ENCODE data around the gene FBXO42. TPM values are rescaled to one million over a fixed set of nuclear protein-coding genes. Genes with fewer than 3 reads are reported as not detected.
"Not testable (repeated sequence)": the region's sequence is repeated elsewhere in the genome, so short reads cannot be mapped to it uniquely, and the experiment has no call there.

The FBXO42 gene
- total RNA-seq, 1 experiment from 2014 or later = 26.5 TPM

DNA sequence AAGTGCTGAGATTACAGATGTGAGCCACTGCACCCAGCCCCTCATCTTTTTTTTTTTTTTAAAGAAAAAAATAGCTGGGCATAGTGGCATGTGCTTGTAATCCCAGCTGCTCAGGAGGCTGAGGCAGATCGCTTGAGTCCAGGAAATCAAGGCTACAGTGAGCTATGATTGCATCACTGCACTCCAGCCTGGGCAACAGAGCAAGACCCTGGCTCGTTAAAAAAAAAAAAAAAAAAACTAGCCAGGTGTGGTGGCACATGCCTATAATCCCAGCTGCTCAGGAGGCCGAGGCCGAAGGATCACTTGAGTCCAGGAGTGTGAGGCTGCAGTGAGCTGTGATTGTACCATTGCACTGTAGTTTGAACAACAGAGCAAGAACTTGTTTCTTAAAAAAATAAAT lies 28.6 kb upstream of the FBXO42 start:
- no peak for DNase-seq
- Histone ChIP-seq H3K27me3 (no peaks in the 10 kb centered on the region), H3K27ac (no peak overlapping the region), H3K4me1 (peaks cover 5% of the 10 kb centered on the region), H3K36me3 (peaks cover 2% of the 10 kb centered on the region; the same call in 1 of the 2 replicates), H3K4me3 (no peak overlapping the region), H3K9me3 (replicated peaks) (no peaks in the 10 kb centered on the region)

GRCh38 chr1:16378443-16378842 lies 26.2 kb upstream of the FBXO42 start:
- peaks cover 6% of the 10 kb centered on the region for H3K36me3 ChIP-seq
- DNase-seq = peak in 1 of 2 experiments; percentile 33
- H3K27ac ChIP-seq = no peak overlapping the region
- H3K9me3 ChIP-seq (replicated peaks) = no peaks in the 10 kb centered on the region
- no peak overlapping the region for H3K4me3 ChIP-seq
- H3K27me3 ChIP-seq = no peaks in the 10 kb centered on the region
- H3K4me1 ChIP-seq = peaks cover 15% of the 10 kb centered on the region

DNA sequence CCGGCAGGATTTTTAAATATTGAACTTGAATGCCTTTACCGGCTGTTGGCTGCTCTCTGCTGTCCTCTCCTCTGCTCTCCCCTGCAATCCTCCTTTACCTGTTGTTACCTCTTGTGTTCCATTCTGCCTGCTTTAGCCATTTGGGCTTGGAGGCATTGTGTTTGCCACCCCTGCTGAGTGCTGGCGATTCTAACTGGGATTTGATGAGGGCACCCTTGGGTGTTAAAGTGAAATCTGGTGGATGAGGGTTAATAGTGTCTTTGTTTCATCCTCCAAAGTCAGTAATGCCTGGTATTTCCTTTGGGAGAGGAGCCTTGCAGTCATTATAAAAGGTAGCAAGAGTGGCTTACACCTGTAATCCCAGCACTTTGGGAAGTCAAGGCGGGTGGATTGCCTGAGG lies 24.7 kb upstream of the FBXO42 start:
- no peak for DNase-seq
- no peak overlapping the region for H3K4me3 ChIP-seq
- peaks cover 8% of the 10 kb centered on the region for H3K36me3 ChIP-seq
- no peak overlapping the region for H3K27ac ChIP-seq
- H3K9me3 ChIP-seq (replicated peaks) = no peaks in the 10 kb centered on the region
- peaks cover 15% of the 10 kb centered on the region for H3K4me1 ChIP-seq
- H3K27me3 ChIP-seq = no peaks in the 10 kb centered on the region

- H3K27me3 ChIP-seq = no peaks in the 10 kb centered on the region
- H3K9me3 ChIP-seq (replicated peaks) = no peaks in the 10 kb centered on the region
- peaks cover 8% of the 10 kb centered on the region for H3K36me3 ChIP-seq
- no peak overlapping the region for H3K27ac ChIP-seq
- DNase-seq = no peak
- no peak overlapping the region for H3K4me3 ChIP-seq
- H3K4me1 ChIP-seq = peaks cover 15% of the 10 kb centered on the region
Observed at GRCh38 chr1:16375521-16376340, 23.5 kb upstream of the FBXO42 start.

DNA sequence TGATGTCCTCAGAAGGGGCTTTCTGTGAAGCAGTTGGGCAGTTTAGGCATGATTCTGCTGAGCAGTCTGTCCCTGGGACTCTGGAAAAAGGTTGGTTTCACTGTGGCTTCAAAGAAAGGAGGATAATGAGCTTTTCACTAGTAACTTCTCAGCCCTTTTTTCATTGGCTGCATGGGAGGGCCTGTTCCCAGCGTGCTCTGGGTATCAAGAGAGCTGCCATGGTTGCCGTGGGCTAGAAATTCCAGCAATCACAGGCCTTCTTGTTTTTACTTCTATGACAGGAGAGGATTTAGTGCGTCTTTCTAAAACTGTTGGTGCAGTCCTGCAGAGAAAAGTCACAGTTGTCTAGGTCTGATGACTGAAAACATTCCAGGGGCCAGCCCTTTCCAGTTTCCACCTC lies 22.0 kb upstream of the FBXO42 start:
- H3K27me3 ChIP-seq = no peaks in the 10 kb centered on the region
- DNase-seq = no peak
- H3K4me3 ChIP-seq = no peak overlapping the region
- no peak overlapping the region for H3K27ac ChIP-seq
- H3K4me1 ChIP-seq = peaks cover 15% of the 10 kb centered on the region
- H3K9me3 ChIP-seq (replicated peaks) = no peaks in the 10 kb centered on the region
- peaks cover 9% of the 10 kb centered on the region for H3K36me3 ChIP-seq

- Histone ChIP-seq H3K4me1 (peaks cover 21% of the 10 kb centered on the region), H3K27ac (no peak overlapping the region), H3K27me3 (no peaks in the 10 kb centered on the region)
Observed at GRCh38 chr1:16372535-16373285, 20.4 kb upstream of the FBXO42 start.

GRCh38 chr1:16371725-16372124 lies 19.4 kb upstream of the FBXO42 start:
- Histone ChIP-seq H3K9me3 (replicated peaks) (no peaks in the 10 kb centered on the region), H3K4me1 (peaks cover 21% of the 10 kb centered on the region), H3K36me3 (peaks cover 9% of the 10 kb centered on the region; the same call in 1 of the 2 replicates), H3K4me3 (no peak overlapping the region), H3K27me3 (no peaks in the 10 kb centered on the region), H3K27ac (no peak overlapping the region)
- no peak for DNase-seq

More at GRCh38 chr1:16372535-16373285, 20.4 kb upstream of the FBXO42 start:
- no peaks in the 10 kb centered on the region for H3K9me3 ChIP-seq (replicated peaks)
- DNase-seq = no peak
- no peak overlapping the region for H3K4me3 ChIP-seq
- peaks cover 9% of the 10 kb centered on the region for H3K36me3 ChIP-seq

DNA sequence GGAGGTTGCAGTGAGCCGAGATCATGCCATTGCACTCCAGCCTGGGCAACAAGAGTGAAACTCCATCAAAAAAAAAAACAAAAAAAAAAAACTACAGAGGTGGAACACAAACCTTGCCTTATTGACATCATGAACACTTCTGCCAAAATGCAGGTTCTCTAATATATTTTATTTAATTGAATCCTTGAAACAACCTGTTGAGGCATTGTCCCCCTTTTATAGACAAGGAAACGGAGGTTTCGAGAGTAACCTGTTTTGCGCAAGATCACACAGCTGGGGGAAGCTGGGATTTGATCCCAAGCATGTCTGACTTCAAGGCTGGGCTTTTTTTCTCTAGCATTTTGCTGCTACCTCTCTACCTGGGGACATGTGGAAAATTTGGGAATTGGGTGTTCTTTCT lies 17.5 kb upstream of the FBXO42 start:
- Histone ChIP-seq H3K9me3 (replicated peaks) (no peaks in the 10 kb centered on the region), H3K36me3 (peaks cover 9% of the 10 kb centered on the region; the same call in 1 of the 2 replicates), H3K27ac (no peak overlapping the region), H3K27me3 (no peaks in the 10 kb centered on the region), H3K4me3 (no peak overlapping the region), H3K4me1 (peaks cover 6% of the 10 kb centered on the region)
- no peak for DNase-seq

GRCh38 chr1:16367968-16368890 lies 15.9 kb upstream of the FBXO42 start:
- peak overlapping the region; percentile 91 for H3K4me3 ChIP-seq
- H3K4me1 ChIP-seq = peaks cover 6% of the 10 kb centered on the region
- peak in 1 of 2 experiments; percentile 37 for DNase-seq
- peak overlapping the region; percentile 96 for H3K27ac ChIP-seq
- H3K27me3 ChIP-seq = no peaks in the 10 kb centered on the region
- peaks cover 5% of the 10 kb centered on the region; the same call in 1 of the 2 replicates for H3K36me3 ChIP-seq
- H3K9me3 ChIP-seq (replicated peaks) = no peaks in the 10 kb centered on the region

GRCh38 chr1:16367258-16367967 lies 15.1 kb upstream of the FBXO42 start:
- Histone ChIP-seq H3K4me1 (peaks cover 11% of the 10 kb centered on the region), H3K27ac (peak overlapping the region; percentile 96), H3K36me3 (0 out of 2 replicates have a peak, but pooled peaks cover 3% of the 10 kb centered on the region), H3K27me3 (no peaks in the 10 kb centered on the region), H3K9me3 (replicated peaks) (no peaks in the 10 kb centered on the region), H3K4me3 (peak overlapping the region; percentile 91)
- DNase-seq = peak; percentile 88 to 90

- H3K27ac ChIP-seq = peak within 1 kb of the TSS; percentile 96
- no peaks in the 10 kb centered on the region for H3K27me3 ChIP-seq
- DNase-seq = peak; percentile 98 to 100
- H3K4me3 ChIP-seq = peak within 1 kb of the TSS; percentile 91
- H3K9me3 ChIP-seq (replicated peaks) = no peaks in the 10 kb centered on the region
- peaks cover 11% of the 10 kb centered on the region for H3K4me1 ChIP-seq
- 0 out of 2 replicates have a peak, but pooled peaks cover 3% of the 10 kb centered on the region for H3K36me3 ChIP-seq
Observed at GRCh38 chr1:16366722-16367257, 14.5 kb upstream of the FBXO42 start, which contains the start of gene SZRD1. TSS of gene SZRD1 (plus strand) at chr1:16367242. CDS start at chr1:16367258, 16 bp downstream.

DNA sequence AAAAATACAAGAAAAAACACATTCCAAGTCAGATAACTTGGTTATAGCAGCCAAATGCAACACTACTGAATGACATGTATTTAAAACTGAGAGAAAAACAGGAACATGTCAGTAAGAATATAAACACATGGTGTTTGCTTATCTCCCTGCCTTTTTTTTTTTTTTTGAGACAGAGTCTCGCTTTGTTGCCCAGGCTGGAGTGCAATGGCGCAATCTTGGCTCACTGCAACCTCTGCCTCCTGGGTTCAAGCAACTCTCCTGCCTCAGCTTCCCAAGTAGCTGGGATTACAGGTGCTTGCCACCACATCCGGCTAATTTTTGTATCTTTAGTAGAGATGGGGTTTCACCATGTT lies 12.8 kb upstream of the FBXO42 start:
- H3K4me1 ChIP-seq = peaks cover 11% of the 10 kb centered on the region
- H3K36me3 ChIP-seq; H3K4me3 ChIP-seq; H3K9me3 ChIP-seq (replicated peaks); DNase-seq; H3K27ac ChIP-seq; H3K27me3 ChIP-seq: not testable (repeated sequence)

DNA sequence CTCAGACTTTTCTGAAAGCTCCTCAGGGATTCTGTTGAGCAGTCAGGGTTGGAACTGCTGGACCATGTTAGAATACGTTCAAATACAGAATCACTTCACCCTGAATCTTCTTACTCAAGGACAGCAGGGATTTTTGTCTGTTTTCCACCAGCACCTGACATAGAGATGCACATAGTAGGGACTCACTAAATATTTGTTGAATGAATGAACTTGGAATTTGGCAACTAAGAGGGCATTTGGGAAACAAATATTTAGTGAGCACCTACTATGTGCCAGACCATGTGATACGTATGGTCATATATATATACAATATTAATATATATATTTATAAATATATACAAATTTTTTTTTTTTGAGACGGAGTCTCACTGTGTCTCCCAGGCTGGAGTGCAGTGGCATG lies 4.6 kb upstream of the FBXO42 start:
- DNase-seq = no peak
- no peaks in the 10 kb centered on the region for H3K9me3 ChIP-seq (replicated peaks)
- H3K4me3 ChIP-seq = no peak overlapping the region
- no peaks in the 10 kb centered on the region for H3K36me3 ChIP-seq
- H3K27me3 ChIP-seq = no peaks in the 10 kb centered on the region
- H3K27ac ChIP-seq = no peak overlapping the region
- H3K4me1 ChIP-seq = no peaks in the 10 kb centered on the region

GRCh38 chr1:16354619-16355018 lies 2.3 kb upstream of the FBXO42 start:
- H3K27me3 ChIP-seq = no peaks in the 10 kb centered on the region
- no peak overlapping the region for H3K4me3 ChIP-seq

More at GRCh38 chr1:16354619-16355018, 2.3 kb upstream of the FBXO42 start:
- no peaks in the 10 kb centered on the region for H3K36me3 ChIP-seq
- H3K9me3 ChIP-seq (replicated peaks) = no peaks in the 10 kb centered on the region
- H3K4me1 ChIP-seq = no peaks in the 10 kb centered on the region
- DNase-seq = no peak
- H3K27ac ChIP-seq = no peak overlapping the region

All from SJCRH30 (cell line).